ENCODE measurements around the gene ERLEC1. TPM values are rescaled to one million over a fixed set of nuclear protein-coding genes. Genes with fewer than 3 reads are reported as not detected.

ERLEC1 gene
- total RNA-seq, 1 donor from 2014 or later: 50.6 TPM

DNA sequence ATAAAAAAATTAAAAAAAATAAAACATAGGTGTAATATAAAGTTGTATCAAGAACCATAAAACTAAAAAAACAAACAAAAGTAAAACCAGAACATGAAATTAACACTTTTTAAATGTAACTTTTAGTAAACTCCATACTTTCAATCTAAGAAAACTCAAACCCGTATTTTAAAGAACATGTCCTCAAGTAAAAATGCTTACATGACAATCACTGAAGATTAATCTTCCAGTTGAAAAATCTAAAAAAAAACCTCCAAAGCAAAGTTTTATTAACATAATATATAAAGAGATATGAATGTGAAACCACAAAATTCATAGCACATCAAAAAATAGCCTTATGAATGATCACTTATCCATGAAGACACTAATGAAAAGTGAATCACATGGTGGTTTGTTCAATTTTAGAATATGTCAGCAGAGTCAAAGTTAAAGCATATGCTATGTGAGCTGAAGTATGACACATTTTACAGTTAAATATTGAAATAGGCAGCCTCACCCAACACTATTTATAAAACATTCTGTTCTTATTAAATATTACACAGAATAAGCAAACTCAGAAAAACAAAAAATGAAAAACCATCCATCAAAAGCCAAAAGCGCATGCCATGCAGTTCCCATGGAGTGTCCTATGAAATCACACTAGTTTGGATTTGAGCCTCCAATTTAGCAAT lies 42.3 kb upstream of the ERLEC1 start:
- Mint-ChIP-seq H3K27me3 (ENCODE audit: unreplicated experiment) (no peaks in the 10 kb centered on the region), H3K27ac (ENCODE audit: unreplicated experiment) (peak overlapping the region; percentile 28), H3K36me3 (ENCODE audit: unreplicated experiment) (peaks cover 37% of the 10 kb centered on the region), H3K4me1 (ENCODE audit: unreplicated experiment) (peaks cover 27% of the 10 kb centered on the region), H3K9me3 (ENCODE audit: unreplicated experiment) (no peaks in the 10 kb centered on the region), H3K4me3 (ENCODE audit: unreplicated experiment) (no peak overlapping the region)
- TF ChIP-seq, protein P1, sequence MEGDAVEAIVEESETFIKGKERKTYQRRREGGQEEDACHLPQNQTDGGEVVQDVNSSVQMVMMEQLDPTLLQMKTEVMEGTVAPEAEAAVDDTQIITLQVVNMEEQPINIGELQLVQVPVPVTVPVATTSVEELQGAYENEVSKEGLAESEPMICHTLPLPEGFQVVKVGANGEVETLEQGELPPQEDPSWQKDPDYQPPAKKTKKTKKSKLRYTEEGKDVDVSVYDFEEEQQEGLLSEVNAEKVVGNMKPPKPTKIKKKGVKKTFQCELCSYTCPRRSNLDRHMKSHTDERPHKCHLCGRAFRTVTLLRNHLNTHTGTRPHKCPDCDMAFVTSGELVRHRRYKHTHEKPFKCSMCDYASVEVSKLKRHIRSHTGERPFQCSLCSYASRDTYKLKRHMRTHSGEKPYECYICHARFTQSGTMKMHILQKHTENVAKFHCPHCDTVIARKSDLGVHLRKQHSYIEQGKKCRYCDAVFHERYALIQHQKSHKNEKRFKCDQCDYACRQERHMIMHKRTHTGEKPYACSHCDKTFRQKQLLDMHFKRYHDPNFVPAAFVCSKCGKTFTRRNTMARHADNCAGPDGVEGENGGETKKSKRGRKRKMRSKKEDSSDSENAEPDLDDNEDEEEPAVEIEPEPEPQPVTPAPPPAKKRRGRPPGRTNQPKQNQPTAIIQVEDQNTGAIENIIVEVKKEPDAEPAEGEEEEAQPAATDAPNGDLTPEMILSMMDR (IDR thresholded peaks at IDR 0.05): no peak
- no peak for DNase-seq (ENCODE audit: extremely low spot score, unreplicated experiment)

DNA sequence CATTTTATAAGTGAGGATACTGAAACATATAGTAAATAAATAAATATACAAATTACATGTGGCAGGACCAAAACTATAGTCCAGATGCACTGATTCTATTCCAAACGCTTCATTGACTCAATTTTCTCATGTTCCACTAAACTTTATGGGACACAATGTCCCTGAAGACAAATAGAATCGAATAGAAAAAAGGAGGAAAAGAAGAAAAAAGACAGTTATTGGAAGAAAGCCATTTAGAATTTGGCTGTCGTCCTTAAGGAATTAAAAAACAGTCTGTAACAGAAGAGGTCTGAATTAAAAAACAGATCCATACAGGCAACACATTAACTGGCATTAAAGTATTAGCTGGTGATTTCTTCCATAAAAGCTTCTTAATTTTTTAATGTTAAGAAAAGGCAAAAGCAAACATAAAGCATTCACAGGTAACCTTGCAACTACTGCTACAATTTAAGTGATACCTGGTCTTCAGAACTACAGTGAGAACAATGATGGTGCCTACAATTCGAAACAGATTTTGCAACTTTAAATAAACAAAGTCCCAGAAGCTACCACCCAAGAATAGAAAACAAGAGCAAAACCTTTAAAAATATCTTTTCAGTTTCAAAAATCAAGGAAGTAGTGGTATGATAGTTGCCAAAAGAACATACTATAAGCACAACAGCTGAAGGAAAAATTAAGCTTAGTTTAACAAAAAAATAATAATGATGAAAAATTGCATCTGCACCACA lies 36.6 kb upstream of the ERLEC1 start:
- TF ChIP-seq, protein P1 (IDR thresholded peaks at IDR 0.05): no peak
- Mint-ChIP-seq H3K36me3 (ENCODE audit: unreplicated experiment) (peaks cover 29% of the 10 kb centered on the region), H3K4me3 (ENCODE audit: unreplicated experiment) (no peak overlapping the region), H3K4me1 (ENCODE audit: unreplicated experiment) (peaks cover 3% of the 10 kb centered on the region), H3K9me3 (ENCODE audit: unreplicated experiment) (no peaks in the 10 kb centered on the region), H3K27ac (ENCODE audit: unreplicated experiment) (no peak overlapping the region), H3K27me3 (ENCODE audit: unreplicated experiment) (no peaks in the 10 kb centered on the region)
- DNase-seq (ENCODE audit: extremely low spot score, unreplicated experiment): no peak

DNA sequence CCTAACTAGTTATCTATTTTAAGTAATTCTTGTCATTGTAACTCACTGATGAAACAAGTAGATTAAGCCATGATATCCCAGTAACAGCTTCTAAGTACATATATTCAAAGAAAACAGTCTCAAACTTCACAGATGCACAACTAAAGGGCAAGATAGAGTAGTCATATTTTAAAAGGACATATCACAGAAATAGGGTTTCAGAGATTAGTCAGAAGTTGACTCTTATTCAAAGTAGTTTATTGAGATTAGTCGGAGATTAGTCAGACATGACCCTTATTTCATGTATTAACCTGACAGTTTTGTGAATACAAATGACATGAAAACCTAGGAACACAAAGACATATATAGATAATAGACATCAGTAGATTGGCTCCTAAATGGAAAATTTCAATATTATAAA lies 35.1 kb upstream of the ERLEC1 start:
- Mint-ChIP-seq H3K27ac (ENCODE audit: unreplicated experiment) (no peak overlapping the region), H3K4me3 (ENCODE audit: unreplicated experiment) (no peak overlapping the region), H3K9me3 (ENCODE audit: unreplicated experiment) (no peaks in the 10 kb centered on the region), H3K4me1 (ENCODE audit: unreplicated experiment) (no peaks in the 10 kb centered on the region), H3K27me3 (ENCODE audit: unreplicated experiment) (no peaks in the 10 kb centered on the region), H3K36me3 (ENCODE audit: unreplicated experiment) (peaks cover 30% of the 10 kb centered on the region)
- TF ChIP-seq, protein P1 (IDR thresholded peaks at IDR 0.05): no peak
- no peak for DNase-seq (ENCODE audit: extremely low spot score, unreplicated experiment)

DNA sequence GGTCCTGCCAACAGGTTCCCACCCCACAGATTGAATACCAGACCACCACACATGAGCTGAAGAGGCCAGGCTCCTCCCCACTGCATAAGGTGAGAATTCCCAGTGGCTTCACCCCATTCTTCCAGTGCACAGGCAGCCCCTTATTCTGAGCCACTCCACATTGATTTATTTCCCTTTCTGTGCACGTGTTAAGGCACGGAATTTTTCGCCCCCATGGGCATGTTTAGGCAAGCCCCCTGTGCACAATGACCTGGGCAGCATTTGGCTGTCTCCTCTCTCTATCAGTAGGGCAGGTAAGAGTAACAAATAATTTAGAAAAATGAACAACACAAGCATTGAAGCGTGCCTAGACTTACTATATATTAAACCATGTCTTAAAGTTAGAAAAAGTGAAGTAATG lies 34.5 kb upstream of the ERLEC1 start:
- H3K36me3 Mint-ChIP-seq (ENCODE audit: unreplicated experiment): peaks cover 36% of the 10 kb centered on the region
- TF ChIP-seq, protein P1 (IDR thresholded peaks at IDR 0.05): no peak
- H3K27me3 Mint-ChIP-seq (ENCODE audit: unreplicated experiment): no peaks in the 10 kb centered on the region
- H3K9me3 Mint-ChIP-seq (ENCODE audit: unreplicated experiment): no peaks in the 10 kb centered on the region
- H3K27ac Mint-ChIP-seq (ENCODE audit: unreplicated experiment): no peak overlapping the region
- no peak overlapping the region for H3K4me3 Mint-ChIP-seq (ENCODE audit: unreplicated experiment)
- no peak for DNase-seq (ENCODE audit: extremely low spot score, unreplicated experiment)
- H3K4me1 Mint-ChIP-seq (ENCODE audit: unreplicated experiment): no peaks in the 10 kb centered on the region

DNA sequence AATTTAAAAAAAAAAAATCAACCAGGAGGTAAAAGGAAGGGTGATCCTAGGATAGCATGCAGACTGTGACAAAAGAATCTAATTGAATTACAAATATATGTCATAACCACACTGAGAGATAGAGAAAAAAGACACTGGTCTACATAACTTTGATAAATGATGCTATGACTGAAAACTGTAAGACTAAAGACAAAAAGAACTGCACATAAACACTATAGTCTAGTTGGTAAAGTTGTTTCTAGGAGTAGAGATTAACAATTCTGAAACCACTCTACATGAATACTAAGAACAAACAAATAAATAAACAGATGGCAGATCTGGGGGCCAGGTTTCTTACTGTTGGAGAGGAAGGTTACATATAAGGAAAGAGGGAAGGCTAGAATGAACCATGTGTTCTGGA lies 33.8 kb upstream of the ERLEC1 start:
- H3K27me3 Mint-ChIP-seq (ENCODE audit: unreplicated experiment): no peaks in the 10 kb centered on the region

More for the DNA sequence above, 33.8 kb upstream of the ERLEC1 start:
- no peak overlapping the region for H3K4me3 Mint-ChIP-seq (ENCODE audit: unreplicated experiment)
- H3K4me1 Mint-ChIP-seq (ENCODE audit: unreplicated experiment): no peaks in the 10 kb centered on the region
- TF ChIP-seq, protein P1 (IDR thresholded peaks at IDR 0.05): no peak
- H3K9me3 Mint-ChIP-seq (ENCODE audit: unreplicated experiment): no peaks in the 10 kb centered on the region
- DNase-seq (ENCODE audit: extremely low spot score, unreplicated experiment): no peak
- no peak overlapping the region for H3K27ac Mint-ChIP-seq (ENCODE audit: unreplicated experiment)
- peaks cover 33% of the 10 kb centered on the region for H3K36me3 Mint-ChIP-seq (ENCODE audit: unreplicated experiment)

Measured in osteocyte (in vitro differentiated cells).